HepG2 (cell line): ENCODE measurements around the gene IFNL2. TPM values are rescaled to one million over a fixed set of nuclear protein-coding genes. Genes with fewer than 3 reads are reported as not detected.

Experiments used
- ATAC-seq: fragments of 200-7000 bp; cut with Tn5 transposase; 3 replicates; pipeline ENCODE4 v1.9.1; 2020; ENCODE audit warnings: mild to moderate bottlenecking, moderate library complexity
- BruUV-seq: library from RNA; stranded (reverse); fragments of 400-500 nt; replicated peaks from 2 replicates; lab custom pipeline; 2021; lab: Mats Ljungman, UMichigan
- CTCF ChIA-PET: fragments of 300-600 bp; formaldehyde crosslinking; extraction: SDS; loops from one replicate; lab custom pipeline; 2021; ENCODE audit warnings: low total read pairs, inconsistent platforms, low intra/inter-chr PET ratio; lab: Yijun Ruan, JAX
- POLR2A ChIA-PET: fragments of 350-600 bp; sonication (Branson Sonifier 250); formaldehyde crosslinking; loops from one replicate; lab custom pipeline; 2020; ENCODE audit warnings: antibody characterized with exemption, inconsistent platforms; lab: Yijun Ruan, JAX
- DNase-seq: peaks from one replicate; pipeline ENCODE4 v3.0.0-alpha.2; 2015; ENCODE audit warnings: low spot score
- FAIRE-seq: peaks from 3 replicates; lab custom pipeline; 2011; peaks lifted over from hg19 to GRCh38; lab: Jason Lieb, UNC
- H2AFZ ChIP-seq: one replicate; pipeline ENCODE4 v1.6.1; 2011; ENCODE audit warnings: low read length, inconsistent platforms
- H3K27ac ChIP-seq: fragments of 300-600 bp; 3 replicates; pipeline ENCODE4 v1.8.0; 2011; ENCODE audit warnings: mixed run types, mild to moderate bottlenecking, mixed read lengths, low read length, inconsistent platforms; ENCODE audit not compliant: insufficient read depth; ENCODE audit errors: extremely low read length
- H3K27me3 ChIP-seq, 2 experiments: fragments of 200-600 bp in 1 of 2; 2 replicates in 1 of 2; 3 replicates in 1 of 2; pipeline versions ENCODE4 v1.6.0 to v1.8.0; 2011; ENCODE audit warnings: low read length in 2 of 2, mild to moderate bottlenecking in 2 of 2, moderate library complexity in 2 of 2, inconsistent platforms in 1 of 2; ENCODE audit not compliant: insufficient read depth in 2 of 2, control insufficient read depth in 1 of 2
- H3K36me3 ChIP-seq, 2 experiments: fragments of 200-600 bp in 1 of 2; replicated peaks in 1 of 2; 2 replicates in 1 of 2; 3 replicates in 1 of 2; pipeline versions ENCODE4 v1.5.1 to v1.8.0; 2011; ENCODE audit warnings: low read length in 2 of 2, inconsistent platforms in 1 of 2; ENCODE audit not compliant: insufficient read depth in 2 of 2, control insufficient read depth in 1 of 2
- H3K4me1 ChIP-seq: 2 replicates; pipeline ENCODE4 v1.5.1; 2012; ENCODE audit warnings: low read length, inconsistent platforms; ENCODE audit not compliant: insufficient read depth
- H3K4me2 ChIP-seq: 2 replicates; pipeline ENCODE4 v1.6.0; 2011; ENCODE audit warnings: low read depth, low read length, inconsistent platforms
- H3K4me3 ChIP-seq, 3 experiments: fragments of 200-600 bp in 1 of 3; sonication (generic), shearing (Covaris generic) in 1 of 3; replicated peaks in 1 of 3; 2 replicates each; pipeline ENCODE4 v1.5.1; 2011 to 2016; ENCODE audit warnings: low read length in 3 of 3, inconsistent platforms in 2 of 3, low read depth in 2 of 3, mild to moderate bottlenecking in 2 of 3, control low read depth in 1 of 3, mixed read lengths in 1 of 3; ENCODE audit not compliant: insufficient read depth in 1 of 3
- H3K79me2 ChIP-seq: one replicate; pipeline ENCODE4 v1.6.1; 2011; ENCODE audit warnings: low read length, inconsistent platforms; ENCODE audit not compliant: insufficient read depth
- H3K9ac ChIP-seq: 2 replicates; pipeline ENCODE4 v1.6.0; 2011; ENCODE audit warnings: mild to moderate bottlenecking, low read depth, low read length, inconsistent platforms; ENCODE audit not compliant: insufficient read depth
- H3K9me3 ChIP-seq: 2 replicates; pipeline ENCODE4 v1.5.1; 2012; ENCODE audit warnings: mild to moderate bottlenecking, low read length
- H4K20me1 ChIP-seq: 2 replicates; pipeline ENCODE4 v1.6.0; 2011; ENCODE audit warnings: inconsistent platforms, mild to moderate bottlenecking, low read length, moderate library complexity; ENCODE audit not compliant: insufficient read depth
- BHLHE40 ChIP-seq: IDR thresholded peaks from 2 replicates; pipeline ENCODE4 v1.6.1; 2011; ENCODE audit warnings: low read length, improper control_type of control experiment
- CENPT ChIP-seq: sonication (generic); formaldehyde crosslinking; IDR thresholded peaks from 2 replicates; pipeline ENCODE4 v1.8.0; 2022; ENCODE audit warnings: low read depth, mild to moderate bottlenecking, moderate library complexity, missing genetic modification reagents
- EZH2 ChIP-seq: conservative IDR thresholded peaks from 2 replicates; pipeline ENCODE4 v1.6.1; 2012; ENCODE audit warnings: mild to moderate bottlenecking, low read depth, low read length, moderate library complexity
- HOMEZ ChIP-seq: IDR thresholded peaks from 2 replicates; pipeline ENCODE4 v1.6.1; 2016; ENCODE audit warnings: low read depth
- MAX ChIP-seq: IDR thresholded peaks from 2 replicates; pipeline ENCODE4 v1.6.1; 2012; ENCODE audit warnings: inconsistent platforms
- MTA1 ChIP-seq: sonication (generic); formaldehyde crosslinking; IDR thresholded peaks from 2 replicates; pipeline ENCODE4 v1.4.0; 2020; ENCODE audit warnings: missing genetic modification reagents, mild to moderate bottlenecking, borderline replicate concordance
- RAD21 ChIP-seq: fragments of 450-650 bp; formaldehyde crosslinking; IDR thresholded peaks from 2 replicates; pipeline ENCODE4 v1.5.0; 2020; ENCODE audit warnings: mild to moderate bottlenecking
- SAP130 ChIP-seq: IDR thresholded peaks from 2 replicates; pipeline ENCODE4 v1.6.1; 2016; ENCODE audit warnings: low read depth
- SMAD9 ChIP-seq: sonication (generic); formaldehyde crosslinking; IDR thresholded peaks from 2 replicates; pipeline ENCODE4 v1.5.1; 2020; ENCODE audit warnings: mild to moderate bottlenecking, missing genetic modification reagents
- SP1 ChIP-seq, 2 experiments: fragments of 450-650 bp in 1 of 2; sonication (generic) in 1 of 2; formaldehyde crosslinking in 1 of 2; IDR thresholded peaks; 2 replicates each; pipeline versions ENCODE4 v1.4.0 to v1.6.1; 2016 to 2020; ENCODE audit warnings: missing genetic modification reagents in 1 of 2
- STAT6 ChIP-seq: sonication (generic); formaldehyde crosslinking; IDR thresholded peaks from 2 replicates; pipeline ENCODE4 v1.4.0; 2020; ENCODE audit warnings: missing genetic modification reagents, mild to moderate bottlenecking, borderline replicate concordance
- TAF1 ChIP-seq: sonication (generic); formaldehyde crosslinking; IDR thresholded peaks from 2 replicates; pipeline ENCODE4 v1.4.0; 2020; ENCODE audit warnings: missing genetic modification reagents
- ZMYM2 ChIP-seq: sonication (generic); formaldehyde crosslinking; IDR thresholded peaks from 2 replicates; pipeline ENCODE4 v1.8.0; 2022; ENCODE audit warnings: mild to moderate bottlenecking, missing genetic modification reagents
- ZNF451 ChIP-seq: sonication (generic); formaldehyde crosslinking; IDR thresholded peaks from 2 replicates; pipeline ENCODE4 v1.5.0; 2020; ENCODE audit warnings: mild to moderate bottlenecking, missing genetic modification reagents
- ZNF530 ChIP-seq: sonication (generic); formaldehyde crosslinking; IDR thresholded peaks from 2 replicates; pipeline ENCODE4 v1.5.0; 2020; ENCODE audit warnings: low read depth, mild to moderate bottlenecking, missing genetic modification reagents
- ZNF674 ChIP-seq: sonication (generic); formaldehyde crosslinking; IDR thresholded peaks from 2 replicates; pipeline ENCODE4 v1.5.0; 2020; ENCODE audit warnings: low read depth, mild to moderate bottlenecking, missing genetic modification reagents
- ZNF678 ChIP-seq: sonication (generic); formaldehyde crosslinking; IDR thresholded peaks from 2 replicates; pipeline ENCODE4 v1.4.0; 2020; ENCODE audit warnings: mild to moderate bottlenecking, missing genetic modification reagents
- ZNF737 ChIP-seq: sonication (generic); formaldehyde crosslinking; IDR thresholded peaks from 2 replicates; pipeline ENCODE4 v1.5.0; 2020; ENCODE audit warnings: missing genetic modification reagents, mild to moderate bottlenecking, borderline replicate concordance
- WGBS: methylation state at CpG from one replicate; pipeline ENCODE4 v1.1.6; 2017; ENCODE audit warnings: low lambda C conversion rate; 5-methylcytosine and 5-hydroxymethylcytosine counted together
- in situ Hi-C: cut with HindIII; loops from 2 replicates; pipeline ENCODE4 v1.10.0; 2017; ENCODE audit warnings: low pct_unique_long_range_greater_than_20kb; ENCODE audit not compliant: extremely low pct_ligation_motif_present
- intact Hi-C: fragments of 100-400 bp; cut with micrococcal nuclease; formaldehyde crosslinking; loops from one replicate; pipeline ENCODE4 v1.10.0; 2022; ENCODE audit not compliant: unreplicated experiment
- polyA plus RNA-seq, 8 experiments: library from polyadenylated mRNA; depleted of rRNA in 3 of 8; stranded (reverse) in 7 of 8; unstranded in 1 of 8; fragments of >200 nt; fragmentation: Illumina TruSeq in 4 of 8; extraction: Trizol in 4 of 8; gene quantifications; 2 replicates each; pipeline versions ENCODE4 v1.2.1 to v1.2.3, GENCODE V29; 2011 to 2016; ENCODE audit warnings: low read depth in 4 of 8, missing spikeins in 1 of 8, mixed read lengths in 1 of 8; ENCODE audit not compliant: insufficient read depth in 1 of 8
- total RNA-seq, 5 experiments: library from RNA; depleted of rRNA; stranded (reverse); fragments of >200 nt; fragmentation: Illumina TruSeq; extraction: Trizol; gene quantifications; 2 replicates each; pipeline ENCODE4 v1.2.3, GENCODE V29; 2016; ENCODE audit warnings: low read depth in 1 of 5

The IFNL2 gene
- total and polyA plus RNA-seq, 2 of the 13 experiments (the other 11 are each of a cell fraction or from before 2014, with no cell fraction given), result not detected

- Histone ChIP-seq H3K9ac (no peak overlapping the region), H3K4me2 (peak overlapping the region; percentile 38), H3K4me3 (peak overlapping the region in 2 of 3 experiments; percentile 1 to 38; a peak in 1 of 6 replicates), H4K20me1 (no peaks in the 10 kb centered on the region), H3K27me3 (peaks cover 0 to 2% of the 10 kb centered on the region in 2 experiments; a peak in 1 of 5 replicates), H2AFZ (no peak overlapping the region), H3K9me3 (no peaks in the 10 kb centered on the region), H3K4me1 (peaks cover 13% of the 10 kb centered on the region), H3K36me3 (no peaks in the 10 kb centered on the region), H3K79me2 (no peaks in the 10 kb centered on the region), H3K27ac (no peak overlapping the region)
- WGBS, result 16% methylated on average over 18 of the region's 22 CpGs
- CTCF ChIA-PET, result no interaction called here
- DNase-seq, result peak; percentile 45
- in situ Hi-C loops, result no loop called here
- POLR2A ChIA-PET, result interaction anchor here (0.6 to 1.1 kb wide), 2 partner anchors 153 to 719 kb away, joined by 4 to 5 read pairs; partner anchors contain the start of gene PAF1
- BruUV-seq, result no TSS peak
- peak; percentile 87 for ATAC-seq
- intact Hi-C loops, result no loop called here
- FAIRE-seq, result no peak
- TF ChIP-seq ZNF451 (CRISPR knock-in tag) (no peak), MTA1 (CRISPR knock-in tag) (no peak), SP1 (IDR thresholded peaks at IDR 0.05) (no peak), SP1 (CRISPR knock-in tag; IDR thresholded peaks at IDR 0.05) (no peak), ZMYM2 (CRISPR knock-in tag) (no peak), TAF1 (CRISPR knock-in tag) (no peak), RAD21 (CRISPR knock-in tag) (no peak), EZH2 (no peak), CENPT (CRISPR knock-in tag) (no peak), MAX (peak; percentile 55; the same call in 1 of the 2 replicates), STAT6 (CRISPR knock-in tag) (no peak), SAP130 (CRISPR knock-in tag) (peak; percentile 41; the same call in 1 of the 2 replicates), ZNF530 (CRISPR knock-in tag) (no peak), BHLHE40 (peak; percentile 77), SMAD9 (CRISPR knock-in tag) (no peak), ZNF678 (CRISPR knock-in tag) (no peak), HOMEZ (CRISPR knock-in tag) (no peak), ZNF737 (no peak), ZNF674 (no peak)
Observed at GRCh38 chr19:39237200-39238184, 30.7 kb upstream of the IFNL2 start.
